Spinal cord (tissue), 10 donors: ENCODE data around the gene GPATCH4. TPM values are rescaled to one million over a fixed set of nuclear protein-coding genes. Genes with fewer than 3 reads are reported as not detected.
A peak's percentile ranks its signal among the peaks of the same experiment; 100 is the strongest.
"Not testable (repeated sequence)": the region's sequence is repeated elsewhere in the genome, so short reads cannot be mapped to it uniquely, and the experiment has no call there.

Experiments used
- DNase-seq, 6 donors: peaks; one replicate each; pipeline versions ENCODE4 v3.0.0 to v3.0.0-alpha.2; 2013 to 2015; ENCODE audit warnings: low spot score in 6 of 6, low read depth in 4 of 6
- H3K27ac ChIP-seq: one replicate; pipeline ENCODE4 v1.5.1; 2013; ENCODE audit warnings: low read depth, low read length, control low read depth
- H3K27me3 ChIP-seq: one replicate; pipeline ENCODE4 v1.6.1; 2013; ENCODE audit warnings: low read length; ENCODE audit not compliant: control insufficient read depth, insufficient read depth
- H3K36me3 ChIP-seq: one replicate; pipeline ENCODE4 v1.6.1; 2013; ENCODE audit warnings: low read length; ENCODE audit not compliant: control insufficient read depth, insufficient read depth
- H3K4me1 ChIP-seq: one replicate; pipeline ENCODE4 v1.6.1; 2013; ENCODE audit warnings: low read length; ENCODE audit not compliant: control insufficient read depth, insufficient read depth
- H3K4me3 ChIP-seq: one replicate; pipeline ENCODE4 v1.5.1; 2013; ENCODE audit warnings: low read depth, low read length, control low read depth
- H3K9me3 ChIP-seq: one replicate; pipeline ENCODE4 v1.6.1; 2013; ENCODE audit warnings: low read length; ENCODE audit not compliant: control insufficient read depth, insufficient read depth
- WGBS: methylation state at CpG from one replicate; pipeline ENCODE4 v1.1.5; 2013; ENCODE audit warnings: missing lambda C conversion rate; ENCODE audit not compliant: insufficient coverage; 5-methylcytosine and 5-hydroxymethylcytosine counted together
- polyA plus RNA-seq, 2 donors: library from polyadenylated mRNA; unstranded; fragments of 120-200 nt; gene quantifications; one replicate each; pipeline ENCODE4 v1.2.1, GENCODE V29; 2013; ENCODE audit not compliant: insufficient read length in 2 of 2
- total RNA-seq, 2 donors: library from RNA; depleted of rRNA in 1 of 2; stranded (reverse); fragments of 120-200 nt in 1 of 2; fragments of >200 nt in 1 of 2; gene quantifications; one replicate each; pipeline versions ENCODE4 v1.2.3 to v1.2.4, GENCODE V29; 2013 to 2014
- donor health status: healthy.

GPATCH4 gene
- total and polyA plus RNA-seq, 4 donors = 9.5 to 44.5 (median 25.7) TPM

GRCh38 chr1:156631152-156631551 is 29.9 kb upstream of the GPATCH4 start:
- WGBS = 41% methylated on average over 3 of the region's 9 CpGs
- H3K27me3 ChIP-seq, H3K36me3 ChIP-seq, H3K4me3 ChIP-seq, DNase-seq, H3K27ac ChIP-seq, H3K9me3 ChIP-seq: not testable (repeated sequence)
- peaks cover 12% of the 10 kb centered on the region for H3K4me1 ChIP-seq

- WGBS = 100% methylated on average over 1 of the region's 8 CpGs
- Histone ChIP-seq H3K27me3 (peaks cover 16% of the 10 kb centered on the region), H3K4me1 (peaks cover 22% of the 10 kb centered on the region), H3K4me3 (no peak overlapping the region), H3K27ac (no peak overlapping the region), H3K9me3 (no peaks in the 10 kb centered on the region), H3K36me3 (no peaks in the 10 kb centered on the region)
- DNase-seq = no peak
These were observed 28.7 kb upstream of the GPATCH4 start for GRCh38 chr1:156629823-156630449.

- peaks cover 35% of the 10 kb centered on the region for H3K27me3 ChIP-seq
- 90% methylated on average over 2 of the region's 2 CpGs for WGBS
These were observed 26.1 kb upstream of the GPATCH4 start for GRCh38 chr1:156627313-156627880.

GRCh38 chr1:156626079-156626438 is 24.8 kb upstream of the GPATCH4 start:
- peaks cover 32% of the 10 kb centered on the region for H3K4me1 ChIP-seq
- H3K27me3 ChIP-seq = peaks cover 35% of the 10 kb centered on the region
- H3K27ac ChIP-seq = no peak overlapping the region
- DNase-seq = no peak
- H3K9me3 ChIP-seq = no peaks in the 10 kb centered on the region
- no peaks in the 10 kb centered on the region for H3K36me3 ChIP-seq
- WGBS = no CpG with 5 or more reads among the region's 4 CpGs
- H3K4me3 ChIP-seq = no peak overlapping the region

More at GRCh38 chr1:156627313-156627880, 26.1 kb upstream of the GPATCH4 start:
- Histone ChIP-seq H3K27ac (no peak overlapping the region), H3K9me3 (no peaks in the 10 kb centered on the region), H3K36me3 (no peaks in the 10 kb centered on the region), H3K4me3 (no peak overlapping the region), H3K4me1 (peaks cover 32% of the 10 kb centered on the region)
- peak in 2 of 6 donors; percentile 57 to 69 for DNase-seq

GRCh38 chr1:156625436-156626078 is 24.3 kb upstream of the GPATCH4 start:
- Histone ChIP-seq H3K4me3 (peak overlapping the region; percentile 20), H3K27ac (no peak overlapping the region), H3K4me1 (peaks cover 32% of the 10 kb centered on the region), H3K36me3 (no peaks in the 10 kb centered on the region), H3K9me3 (no peaks in the 10 kb centered on the region), H3K27me3 (peaks cover 35% of the 10 kb centered on the region)
- WGBS = 1% methylated on average over 35 of the region's 45 CpGs
- DNase-seq = peak in 3 of 6 donors; percentile 65 to 90 (median 85)

GRCh38 chr1:156624814-156625435 is 23.6 kb upstream of the GPATCH4 start:
- no peak for DNase-seq
- Histone ChIP-seq H3K4me3 (no peak overlapping the region), H3K36me3 (no peaks in the 10 kb centered on the region), H3K4me1 (peaks cover 32% of the 10 kb centered on the region), H3K27ac (no peak overlapping the region), H3K27me3 (peaks cover 36% of the 10 kb centered on the region), H3K9me3 (no peaks in the 10 kb centered on the region)
- WGBS = under 1% methylated on average over 50 of the region's 55 CpGs

GRCh38 chr1:156623946-156624813 is 22.9 kb upstream of the GPATCH4 start:
- DNase-seq = peak in 2 of 6 donors; percentile 73 to 77
- no peaks in the 10 kb centered on the region for H3K9me3 ChIP-seq
- peak overlapping the region; percentile 26 for H3K4me3 ChIP-seq
- H3K27ac ChIP-seq = no peak overlapping the region
- WGBS = 5% methylated on average over 71 of the region's 87 CpGs
- H3K4me1 ChIP-seq = peaks cover 35% of the 10 kb centered on the region
- H3K27me3 ChIP-seq = peaks cover 40% of the 10 kb centered on the region
- no peaks in the 10 kb centered on the region for H3K36me3 ChIP-seq

GRCh38 chr1:156622581-156623297 is 21.5 kb upstream of the GPATCH4 start:
- H3K27me3 ChIP-seq = peaks cover 40% of the 10 kb centered on the region
- H3K4me3 ChIP-seq = no peak overlapping the region
- no peak overlapping the region for H3K27ac ChIP-seq
- no peaks in the 10 kb centered on the region for H3K36me3 ChIP-seq
- no peak for DNase-seq
- H3K4me1 ChIP-seq = peaks cover 34% of the 10 kb centered on the region
- H3K9me3 ChIP-seq = no peaks in the 10 kb centered on the region
- WGBS = 79% methylated on average over 2 of the region's 6 CpGs

GRCh38 chr1:156619582-156619955 is 18.3 kb upstream of the GPATCH4 start:
- Histone ChIP-seq H3K4me3 (no peak overlapping the region), H3K27me3 (peaks cover 21% of the 10 kb centered on the region), H3K4me1 (peaks cover 39% of the 10 kb centered on the region), H3K36me3 (no peaks in the 10 kb centered on the region), H3K9me3 (no peaks in the 10 kb centered on the region), H3K27ac (no peak overlapping the region)
- no peak for DNase-seq
- 40% methylated on average over 3 of the region's 6 CpGs for WGBS
